Measurements from ENCODE around the gene SPACA7. TPM values are rescaled to one million over a fixed set of nuclear protein-coding genes. Genes with fewer than 3 reads are reported as not detected.

The SPACA7 gene
- total and polyA plus RNA-seq, 10 of the 15 experiments (the other 5 are each of a cell fraction or from before 2014, with no cell fraction given): not detected

GRCh38 chr13:112457081-112457480 is 80.9 kb downstream of the SPACA7 start:
- FAIRE-seq (no peak), ATAC-seq (no peak), DNase-seq (ENCODE audit: low read depth, low spot score) (no peak)
- TF ChIP-seq CHD1 (IDR thresholded peaks at IDR 0.05; ENCODE audit: low read depth, low read length) (no peak), ZZZ3 (IDR thresholded peaks at IDR 0.05; ENCODE audit: control insufficient read depth, insufficient read length, low read depth) (no peak), MEF2A (IDR thresholded peaks at IDR 0.05; ENCODE audit: insufficient read depth, low read depth, low read length) (no peak), PML (IDR thresholded peaks at IDR 0.05; ENCODE audit: low read length) (no peak), RFX5 (IDR thresholded peaks at IDR 0.05; ENCODE audit: low read depth, low read length) (no peak), SMAD5 (IDR thresholded peaks at IDR 0.05; ENCODE audit: low read depth) (no peak), LARP7 (IDR thresholded peaks at IDR 0.05) (no peak), SIN3A (IDR thresholded peaks at IDR 0.05; ENCODE audit: low read depth, low read length) (no peak), ASH2L (IDR thresholded peaks at IDR 0.05; ENCODE audit: borderline replicate concordance, low read depth) (no peak), RAD51 (IDR thresholded peaks at IDR 0.05) (no peak)
- TF ChIP-seq, protein P1, sequence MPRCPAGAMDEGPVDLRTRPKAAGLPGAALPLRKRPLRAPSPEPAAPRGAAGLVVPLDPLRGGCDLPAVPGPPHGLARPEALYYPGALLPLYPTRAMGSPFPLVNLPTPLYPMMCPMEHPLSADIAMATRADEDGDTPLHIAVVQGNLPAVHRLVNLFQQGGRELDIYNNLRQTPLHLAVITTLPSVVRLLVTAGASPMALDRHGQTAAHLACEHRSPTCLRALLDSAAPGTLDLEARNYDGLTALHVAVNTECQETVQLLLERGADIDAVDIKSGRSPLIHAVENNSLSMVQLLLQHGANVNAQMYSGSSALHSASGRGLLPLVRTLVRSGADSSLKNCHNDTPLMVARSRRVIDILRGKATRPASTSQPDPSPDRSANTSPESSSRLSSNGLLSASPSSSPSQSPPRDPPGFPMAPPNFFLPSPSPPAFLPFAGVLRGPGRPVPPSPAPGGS (IDR thresholded peaks at IDR 0.05; ENCODE audit: borderline replicate concordance, insufficient read depth, low read depth, low read length, poor library complexity, severe bottlenecking): no peak
- Histone ChIP-seq H4K20me1 (ENCODE audit: control insufficient read depth, insufficient read depth) (no peaks in the 10 kb centered on the region), H3K4me3 (no peak overlapping the region), H3K27ac (ENCODE audit: control insufficient read depth, insufficient read depth) (no peak overlapping the region), H3K36me3 (ENCODE audit: control insufficient read depth in 2 of 2, insufficient read depth in 2 of 2, low read length in 1 of 2) (no peaks in the 10 kb centered on the region), H3K9ac (ENCODE audit: control insufficient read depth, insufficient read depth, low read length) (no peak overlapping the region), H3K27me3 (replicated peaks in 1 of 2; ENCODE audit: control insufficient read depth in 2 of 2, insufficient read depth in 2 of 2, low read length in 1 of 2) (no peaks in the 10 kb centered on the region), H3K4me1 (ENCODE audit: control insufficient read depth, insufficient read depth, low read length) (no peaks in the 10 kb centered on the region), H3K9me3 (replicated peaks; ENCODE audit: control insufficient read depth, insufficient read depth, low read length) (no peaks in the 10 kb centered on the region; the same call in 2 of the 3 replicates), H3K4me2 (ENCODE audit: control insufficient read depth, insufficient read depth) (no peak overlapping the region), H2AFZ (ENCODE audit: control insufficient read depth, low read depth, low read length) (no peak overlapping the region), H3K79me2 (ENCODE audit: control insufficient read depth, insufficient read depth, low read length) (no peaks in the 10 kb centered on the region)
- WGBS (ENCODE audit: insufficient coverage, insufficient replicate concordance, low lambda C conversion rate, missing lambda C conversion rate): 32% methylated on average over 9 of the region's 9 CpGs
- ChIA-PET SMC1A (ENCODE audit: uncharacterized antibody, unreplicated experiment) (no interaction called here), POLR2A (no interaction called here), RAD21 (ENCODE audit: unreplicated experiment) (no interaction called here), CTCF (no interaction called here)
- in situ Hi-C loops (cut with MboI) (no loop called here), intact Hi-C loops (cut with micrococcal nuclease; ENCODE audit: unreplicated experiment) (no loop called here)
- BruUV-seq (replicated peaks): no TSS peak
